Activated T-cell treated with anti-CD3 and anti-CD28 coated beads, Interleukin-2, amount 50 U/mL, for 72 hours (primary cell): ENCODE results near the gene CABP1. TPM values are rescaled to one million over a fixed set of nuclear protein-coding genes. Genes with fewer than 3 reads are reported as not detected.

Source experiments
- ATAC-seq, 2 donors: fragments of 150-1000 bp; cut with Tn5 transposase; replicated peaks in 1 of 2; 2 replicates each; pipeline ENCODE4 v1.10.0; 2021; ENCODE audit warnings: moderate library complexity in 2 of 2, mild to moderate bottlenecking in 1 of 2
- DNase-seq, 2 donors: peaks; one replicate each; pipeline ENCODE4 v3.0.0; 2021 to 2022; ENCODE audit warnings: mixed read lengths in 1 of 2
- H3K27ac Mint-ChIP-seq: one replicate; pipeline ENCODE4 v1.8.0; 2022; ENCODE audit warnings: mild to moderate bottlenecking, moderate library complexity, mixed read lengths
- H3K27me3 Mint-ChIP-seq: one replicate; pipeline ENCODE4 v1.8.0; 2022; ENCODE audit warnings: low read depth, mixed read lengths
- H3K36me3 Mint-ChIP-seq, 2 donors: one replicate each; pipeline ENCODE4 v1.8.0; 2022; ENCODE audit warnings: mixed read lengths in 2 of 2, mild to moderate bottlenecking in 1 of 2; ENCODE audit not compliant: insufficient read depth in 2 of 2
- H3K4me1 Mint-ChIP-seq: one replicate; pipeline ENCODE4 v1.8.0; 2022; ENCODE audit warnings: low read depth, mixed read lengths
- H3K4me3 Mint-ChIP-seq, 2 donors: one replicate each; pipeline ENCODE4 v1.8.0; 2022; ENCODE audit warnings: mild to moderate bottlenecking in 2 of 2, mixed read lengths in 2 of 2, moderate library complexity in 2 of 2
- H3K9me3 Mint-ChIP-seq, 2 donors: one replicate each; pipeline ENCODE4 v1.8.0; 2022; ENCODE audit warnings: mixed read lengths in 2 of 2
- total RNA-seq, 2 donors: library from RNA; stranded (reverse); gene quantifications; one replicate each; pipeline ENCODE4 v1.2.3, GENCODE V29; 2022

Gene CABP1
- total RNA-seq, 2 donors from 2014 or later = 1.2 TPM; not detected in 1

GRCh38 chr12:120686151-120686689, 45.8 kb downstream of the CABP1 start:
- H3K4me1 Mint-ChIP-seq = peaks cover 49% of the 10 kb centered on the region
- no peaks in the 10 kb centered on the region for H3K27me3 Mint-ChIP-seq
- H3K36me3 Mint-ChIP-seq = peaks cover 0 to 2% of the 10 kb centered on the region in 2 donors
- peak overlapping the region; percentile 65 for H3K27ac Mint-ChIP-seq
- peak overlapping the region; percentile 89 to 90 for H3K4me3 Mint-ChIP-seq
- no peaks in the 10 kb centered on the region for H3K9me3 Mint-ChIP-seq
- ATAC-seq = peak; percentile 81 to 82
- DNase-seq = peak; percentile 98 to 99

GRCh38 chr12:120686690-120687577, 46.5 kb downstream of the CABP1 start, which contains the start of gene MLEC:
Gene MLEC (plus strand): TSS chr12:120687149. CDS start chr12:120687297, 148 bp downstream.
- ATAC-seq = peak; percentile 84 to 87
- H3K9me3 Mint-ChIP-seq = no peaks in the 10 kb centered on the region
- peaks cover 56% of the 10 kb centered on the region for H3K4me1 Mint-ChIP-seq
- no peaks in the 10 kb centered on the region for H3K27me3 Mint-ChIP-seq
- H3K4me3 Mint-ChIP-seq = peak within 1 kb of the TSS; percentile 89 to 100
- peak within 1 kb of the TSS; percentile 81 for H3K27ac Mint-ChIP-seq
- DNase-seq = peak; percentile 99 to 100
- H3K36me3 Mint-ChIP-seq = peaks cover 0 to 2% of the 10 kb centered on the region in 2 donors

- Mint-ChIP-seq H3K27ac (peak overlapping the region; percentile 24), H3K27me3 (no peaks in the 10 kb centered on the region), H3K4me1 (peaks cover 64% of the 10 kb centered on the region), H3K4me3 (peak overlapping the region; percentile 88 to 100), H3K36me3 (peaks cover 0 to 4% of the 10 kb centered on the region in 2 donors), H3K9me3 (no peaks in the 10 kb centered on the region)
- DNase-seq = peak; percentile 35 to 52
- ATAC-seq = no peak
These were observed 47.3 kb downstream of the CABP1 start for GRCh38 chr12:120687578-120688289.

GRCh38 chr12:120688527-120689071, 48.2 kb downstream of the CABP1 start:
- Mint-ChIP-seq H3K4me1 (peaks cover 65% of the 10 kb centered on the region), H3K36me3 (peaks cover 0 to 6% of the 10 kb centered on the region in 2 donors), H3K9me3 (no peaks in the 10 kb centered on the region)

GRCh38 chr12:120689397-120690082, 49.1 kb downstream of the CABP1 start:
- ATAC-seq (no peak), DNase-seq (no peak)
- Mint-ChIP-seq H3K27ac (peak overlapping the region; percentile 8), H3K9me3 (no peaks in the 10 kb centered on the region), H3K36me3 (peaks cover 0 to 7% of the 10 kb centered on the region in 2 donors), H3K4me3 (peak overlapping the region; percentile 88 to 100), H3K4me1 (peaks cover 59% of the 10 kb centered on the region), H3K27me3 (no peaks in the 10 kb centered on the region)

More at GRCh38 chr12:120688527-120689071, 48.2 kb downstream of the CABP1 start:
- ATAC-seq (no peak), DNase-seq (no peak)
- Mint-ChIP-seq H3K27me3 (no peaks in the 10 kb centered on the region), H3K4me3 (peak overlapping the region; percentile 88 to 100), H3K27ac (peak overlapping the region; percentile 74)

- Mint-ChIP-seq H3K27me3 (no peaks in the 10 kb centered on the region), H3K4me3 (no peak overlapping the region), H3K27ac (no peak overlapping the region), H3K36me3 (peaks cover 0 to 7% of the 10 kb centered on the region in 2 donors), H3K9me3 (no peaks in the 10 kb centered on the region), H3K4me1 (peaks cover 54% of the 10 kb centered on the region)
- DNase-seq (no peak), ATAC-seq (no peak)
These were observed 49.6 kb downstream of the CABP1 start for GRCh38 chr12:120690083-120690450.

- ATAC-seq = no peak
These were observed 50.6 kb downstream of the CABP1 start for GRCh38 chr12:120690978-120691377.

GRCh38 chr12:120692524-120693033, 52.2 kb downstream of the CABP1 start:
- no peaks in the 10 kb centered on the region for H3K9me3 Mint-ChIP-seq
- no peaks in the 10 kb centered on the region for H3K27me3 Mint-ChIP-seq
- peaks cover 3 to 12% of the 10 kb centered on the region in 2 donors for H3K36me3 Mint-ChIP-seq
- peaks cover 49% of the 10 kb centered on the region for H3K4me1 Mint-ChIP-seq
- no peak for ATAC-seq
- no peak overlapping the region for H3K4me3 Mint-ChIP-seq
- DNase-seq = no peak
- peak overlapping the region; percentile 17 for H3K27ac Mint-ChIP-seq

More at GRCh38 chr12:120690978-120691377, 50.6 kb downstream of the CABP1 start:
- Mint-ChIP-seq H3K9me3 (no peaks in the 10 kb centered on the region), H3K4me3 (peak overlapping the region in 1 of 2 donors; percentile 13), H3K27ac (no peak overlapping the region), H3K36me3 (peaks cover 0 to 7% of the 10 kb centered on the region in 2 donors), H3K27me3 (no peaks in the 10 kb centered on the region), H3K4me1 (peaks cover 50% of the 10 kb centered on the region)
- no peak for DNase-seq

GRCh38 chr12:120693848-120694247, 53.4 kb downstream of the CABP1 start:
- no peak for ATAC-seq
- Mint-ChIP-seq H3K27me3 (no peaks in the 10 kb centered on the region), H3K9me3 (no peaks in the 10 kb centered on the region), H3K4me3 (no peak overlapping the region), H3K4me1 (peaks cover 37% of the 10 kb centered on the region), H3K36me3 (peaks cover 3 to 10% of the 10 kb centered on the region in 2 donors), H3K27ac (no peak overlapping the region)
- DNase-seq = no peak

- Mint-ChIP-seq H3K27ac (no peak overlapping the region), H3K4me1 (peaks cover 12% of the 10 kb centered on the region), H3K4me3 (no peak overlapping the region), H3K27me3 (no peaks in the 10 kb centered on the region), H3K36me3 (peaks cover 3 to 17% of the 10 kb centered on the region in 2 donors), H3K9me3 (no peaks in the 10 kb centered on the region)
- ATAC-seq = no peak
- no peak for DNase-seq
These were observed 56.2 kb downstream of the CABP1 start for GRCh38 chr12:120696626-120697025.

GRCh38 chr12:120697344-120697743, 56.9 kb downstream of the CABP1 start:
- peak overlapping the region; percentile 64 for H3K27ac Mint-ChIP-seq
- no peaks in the 10 kb centered on the region for H3K9me3 Mint-ChIP-seq
- ATAC-seq (no peak), DNase-seq (no peak)
- no peak overlapping the region for H3K4me3 Mint-ChIP-seq
- H3K27me3 Mint-ChIP-seq = no peaks in the 10 kb centered on the region
- H3K4me1 Mint-ChIP-seq = peaks cover 5% of the 10 kb centered on the region
- peaks cover 4 to 19% of the 10 kb centered on the region in 2 donors for H3K36me3 Mint-ChIP-seq

GRCh38 chr12:120698665-120699064, 58.2 kb downstream of the CABP1 start:
- ATAC-seq (no peak), DNase-seq (no peak)
- Mint-ChIP-seq H3K4me1 (no peaks in the 10 kb centered on the region), H3K36me3 (peaks cover 4 to 15% of the 10 kb centered on the region in 2 donors), H3K27me3 (no peaks in the 10 kb centered on the region), H3K9me3 (no peaks in the 10 kb centered on the region), H3K27ac (no peak overlapping the region), H3K4me3 (no peak overlapping the region)
